Stimulated activated CD8-positive, alpha-beta memory T cell treated with anti-CD3 and anti-CD28 coated beads, Interleukin-4, amount 100 ng/mL, for 48 hours (primary cell): ENCODE measurements around the gene KCNT1.

Experiments used
- DNase-seq: peaks from one replicate; pipeline ENCODE4 v3.0.0-alpha.2; 2020

KCNT1 gene

GRCh38 chr9:135749171-135750045 lies 47.4 kb downstream of the KCNT1 start:
- DNase-seq = no peak

- DNase-seq = no peak
Observed at GRCh38 chr9:135750786-135751185, 48.8 kb downstream of the KCNT1 start.

GRCh38 chr9:135751501-135751900 lies 49.5 kb downstream of the KCNT1 start:
- no peak for DNase-seq

- DNase-seq = no peak
Observed at GRCh38 chr9:135752281-135753204, 50.6 kb downstream of the KCNT1 start.

GRCh38 chr9:135753391-135754105 lies 51.6 kb downstream of the KCNT1 start:
- DNase-seq = no peak

- DNase-seq = no peak
Observed at GRCh38 chr9:135756576-135756975, 54.6 kb downstream of the KCNT1 start.

- no peak for DNase-seq
Observed at GRCh38 chr9:135757356-135757755, 55.4 kb downstream of the KCNT1 start.

GRCh38 chr9:135758056-135758455 lies 56.1 kb downstream of the KCNT1 start:
- DNase-seq = no peak

GRCh38 chr9:135758870-135759269 lies 56.9 kb downstream of the KCNT1 start:
- DNase-seq = no peak

- DNase-seq = no peak
Observed at GRCh38 chr9:135759676-135760300, 57.8 kb downstream of the KCNT1 start.

GRCh38 chr9:135760465-135760864 lies 58.5 kb downstream of the KCNT1 start:
- DNase-seq = no peak

- no peak for DNase-seq
Observed at GRCh38 chr9:135761150-135761844, 59.3 kb downstream of the KCNT1 start.

GRCh38 chr9:135761845-135762168 lies 59.8 kb downstream of the KCNT1 start:
- no peak for DNase-seq

- no peak for DNase-seq
Observed at GRCh38 chr9:135762921-135763320, 60.9 kb downstream of the KCNT1 start.

GRCh38 chr9:135763716-135764446 lies 61.9 kb downstream of the KCNT1 start:
- no peak for DNase-seq

- DNase-seq = no peak
Observed at GRCh38 chr9:135764731-135765130, 62.7 kb downstream of the KCNT1 start.

- DNase-seq = no peak
Observed at GRCh38 chr9:135765416-135765815, 63.4 kb downstream of the KCNT1 start.

- no peak for DNase-seq
Observed at GRCh38 chr9:135766251-135766650, 64.3 kb downstream of the KCNT1 start.

- DNase-seq = no peak
Observed at GRCh38 chr9:135766707-135767106, 64.7 kb downstream of the KCNT1 start.

GRCh38 chr9:135768516-135769218 lies 66.7 kb downstream of the KCNT1 start:
- DNase-seq = no peak
